ENCODE data around the gene FNBP1.
"Not testable (repeated sequence)": the region's sequence is repeated elsewhere in the genome, so short reads cannot be mapped to it uniquely, and the experiment has no call there.

Gene FNBP1

DNA sequence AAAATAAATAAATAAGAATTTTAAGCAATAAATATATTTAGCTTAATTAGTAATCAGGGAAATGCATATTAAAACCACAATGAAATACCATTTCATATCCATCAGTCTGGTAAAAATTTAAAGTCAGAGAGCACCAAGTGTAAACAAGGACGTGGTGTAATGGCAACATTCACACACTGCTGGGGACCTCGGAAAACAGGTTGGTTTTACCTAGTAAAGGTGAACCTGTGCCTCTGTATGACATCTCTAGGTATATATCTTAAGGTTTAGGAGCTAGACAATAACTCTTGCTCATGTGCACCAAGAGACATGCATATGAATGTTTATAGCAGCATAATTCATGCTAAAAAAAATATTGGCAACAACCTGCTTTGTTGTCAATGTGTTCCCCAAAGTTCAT, 29.7 kb downstream of the FNBP1 start:
- TF ChIP-seq ELF4 (IDR thresholded peaks at IDR 0.05) = no peak
- TF ChIP-seq SUZ12 (IDR thresholded peaks at IDR 0.05) = no peak
- no peak for TF ChIP-seq FOXA1 (IDR thresholded peaks at IDR 0.05)
- no peak for TF ChIP-seq BHLHE40 (IDR thresholded peaks at IDR 0.05; ENCODE audit: borderline replicate concordance)
- no peak for DNase-seq (ENCODE audit: extremely low spot score)
- ChIA-PET CTCF (no interaction called here), POLR2A (no interaction called here)

- POLR2A ChIA-PET = no interaction called here
- DNase-seq (ENCODE audit: extremely low spot score) = no peak
- CTCF ChIA-PET = no interaction called here
- TF ChIP-seq ELF4 (IDR thresholded peaks at IDR 0.05) = no peak
These were observed 32.6 kb downstream of the FNBP1 start for GRCh38 chr9:130010151-130010988.

DNA sequence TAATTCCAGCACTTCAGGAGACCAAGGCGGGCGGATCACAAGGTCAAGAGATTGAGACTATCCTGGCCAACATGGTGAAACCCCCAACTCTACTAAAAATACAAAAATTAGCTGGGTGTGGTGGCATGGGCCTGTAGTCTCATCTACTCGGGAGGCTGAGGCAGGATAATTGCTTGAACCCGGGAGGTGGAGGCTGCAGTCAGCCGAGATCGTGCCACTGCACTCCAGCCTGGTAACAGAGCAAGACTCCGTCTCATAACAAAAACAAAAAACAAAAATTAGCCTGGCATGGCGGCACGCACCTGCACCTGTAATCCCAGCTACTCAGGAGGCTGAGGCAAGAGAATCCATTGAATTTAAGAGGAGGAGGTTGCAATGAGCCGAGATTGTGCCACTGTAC, 33.4 kb downstream of the FNBP1 start:
- DNase-seq (ENCODE audit: extremely low spot score); POLR2A ChIA-PET; CTCF ChIA-PET: not testable (repeated sequence)

- CTCF ChIA-PET = no interaction called here
- no peak for TF ChIP-seq ARNT (IDR thresholded peaks at IDR 0.05)
- TF ChIP-seq FOXA1 (IDR thresholded peaks at IDR 0.05) = no peak
- no peak for TF ChIP-seq LEF1 (IDR thresholded peaks at IDR 0.05; ENCODE audit: borderline replicate concordance)
- DNase-seq (ENCODE audit: extremely low spot score) = no peak
- POLR2A ChIA-PET = no interaction called here
These were observed 34.5 kb downstream of the FNBP1 start for GRCh38 chr9:130008538-130008937.

GRCh38 chr9:130006952-130007351, 36.0 kb downstream of the FNBP1 start:
- CTCF ChIA-PET; POLR2A ChIA-PET; DNase-seq (ENCODE audit: extremely low spot score): not testable (repeated sequence)

- POLR2A ChIA-PET = no interaction called here
These were observed 38.9 kb downstream of the FNBP1 start for GRCh38 chr9:130003943-130004552.

DNA sequence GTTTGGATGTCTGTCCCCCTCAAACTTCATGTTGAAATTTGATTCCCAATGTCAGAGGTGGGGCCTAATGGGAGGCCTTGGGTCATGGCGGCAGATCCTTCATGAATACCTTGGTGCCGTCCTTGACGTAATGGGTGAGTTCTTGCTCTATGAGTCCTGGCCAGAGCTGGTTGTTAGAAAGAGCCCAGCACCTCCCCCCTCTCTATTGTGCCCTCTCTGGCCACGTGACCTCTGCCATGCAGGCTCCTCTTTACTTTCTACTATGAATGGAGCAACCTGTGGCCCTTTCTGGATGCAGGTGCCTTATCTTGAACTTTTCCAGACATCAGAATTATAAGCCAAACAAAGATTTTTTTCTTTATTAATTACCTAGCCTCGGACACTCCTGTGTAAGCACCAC, 40.7 kb downstream of the FNBP1 start:
- ChIA-PET POLR2A (no interaction called here), CTCF (no interaction called here)
- TF ChIP-seq ARNT (IDR thresholded peaks at IDR 0.05) (no peak), ELF4 (IDR thresholded peaks at IDR 0.05) (no peak), BHLHE40 (IDR thresholded peaks at IDR 0.05; ENCODE audit: borderline replicate concordance) (no peak), SUZ12 (IDR thresholded peaks at IDR 0.05) (no peak), FOXA1 (IDR thresholded peaks at IDR 0.05) (no peak), NFRKB (IDR thresholded peaks at IDR 0.05) (no peak), TARDBP (IDR thresholded peaks at IDR 0.05) (no peak), SP1 (IDR thresholded peaks at IDR 0.05) (no peak), ZNF384 (IDR thresholded peaks at IDR 0.05) (no peak), FOXK2 (IDR thresholded peaks at IDR 0.05) (no peak)
- TF ChIP-seq, protein P1, sequence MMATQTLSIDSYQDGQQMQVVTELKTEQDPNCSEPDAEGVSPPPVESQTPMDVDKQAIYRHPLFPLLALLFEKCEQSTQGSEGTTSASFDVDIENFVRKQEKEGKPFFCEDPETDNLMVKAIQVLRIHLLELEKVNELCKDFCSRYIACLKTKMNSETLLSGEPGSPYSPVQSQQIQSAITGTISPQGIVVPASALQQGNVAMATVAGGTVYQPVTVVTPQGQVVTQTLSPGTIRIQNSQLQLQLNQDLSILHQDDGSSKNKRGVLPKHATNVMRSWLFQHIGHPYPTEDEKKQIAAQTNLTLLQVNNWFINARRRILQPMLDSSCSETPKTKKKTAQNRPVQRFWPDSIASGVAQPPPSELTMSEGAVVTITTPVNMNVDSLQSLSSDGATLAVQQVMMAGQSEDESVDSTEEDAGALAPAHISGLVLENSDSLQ (IDR thresholded peaks at IDR 0.05) = no peak
- DNase-seq (ENCODE audit: extremely low spot score) = no peak

More at GRCh38 chr9:130003943-130004552, 38.9 kb downstream of the FNBP1 start:
- CTCF ChIA-PET = interaction anchor here (0.7 kb wide), 1 partner anchor 29 kb away, joined by 3 read pairs; no protein-coding TSS in a partner anchor
- no peak for DNase-seq (ENCODE audit: extremely low spot score)
- no peak for TF ChIP-seq ARNT (IDR thresholded peaks at IDR 0.05)
- TF ChIP-seq, protein P1 (IDR thresholded peaks at IDR 0.05) = no peak

- POLR2A ChIA-PET = no interaction called here
- DNase-seq (ENCODE audit: extremely low spot score) = no peak
- CTCF ChIA-PET = no interaction called here
- no peak for TF ChIP-seq CTBP1 (IDR thresholded peaks at IDR 0.05; ENCODE audit: borderline replicate concordance)
- TF ChIP-seq FOXM1 (IDR thresholded peaks at IDR 0.05; ENCODE audit: borderline replicate concordance) = no peak
- TF ChIP-seq NFRKB (IDR thresholded peaks at IDR 0.05) = no peak
- TF ChIP-seq, protein P1 (IDR thresholded peaks at IDR 0.05) = no peak
- no peak for TF ChIP-seq L3MBTL2 (conservative IDR thresholded peaks at IDR 0.05)
- TF ChIP-seq BHLHE40 (IDR thresholded peaks at IDR 0.05; ENCODE audit: borderline replicate concordance) = no peak
- TF ChIP-seq ZNF384 (IDR thresholded peaks at IDR 0.05) = no peak
- TF ChIP-seq ELF4 (IDR thresholded peaks at IDR 0.05) = no peak
- no peak for TF ChIP-seq ARNT (IDR thresholded peaks at IDR 0.05)
- TF ChIP-seq FOXA1 (IDR thresholded peaks at IDR 0.05) = no peak
- TF ChIP-seq TARDBP (IDR thresholded peaks at IDR 0.05) = no peak
- no peak for TF ChIP-seq FOXK2 (IDR thresholded peaks at IDR 0.05)
- TF ChIP-seq SP1 (IDR thresholded peaks at IDR 0.05) = no peak
- TF ChIP-seq HDGF (IDR thresholded peaks at IDR 0.05; ENCODE audit: borderline replicate concordance) = no peak
- TF ChIP-seq SUZ12 (IDR thresholded peaks at IDR 0.05) = no peak
- no peak for TF ChIP-seq LEF1 (IDR thresholded peaks at IDR 0.05; ENCODE audit: borderline replicate concordance)
These were observed 41.8 kb downstream of the FNBP1 start for GRCh38 chr9:130001190-130001589.
